Pancreas (tissue), 10 donors: ENCODE data around the gene IFT57. TPM values are rescaled to one million over a fixed set of nuclear protein-coding genes. Genes with fewer than 3 reads are reported as not detected.
A peak's percentile ranks its signal among the peaks of the same experiment; 100 is the strongest.

Source experiments
- ATAC-seq, 4 donors: fragments of 200-7000 bp; cut with Tn5 transposase; one replicate each; pipeline versions ENCODE4 v1.8.0 to v1.9.1; 2020; ENCODE audit warnings: mild to moderate bottlenecking in 4 of 4, moderate library complexity in 4 of 4
- DNase-seq, 6 donors: peaks; one replicate each; pipeline ENCODE4 v3.0.0-alpha.2; 2020
- FAIRE-seq: peaks from 2 replicates; lab custom pipeline; 2012; peaks lifted over from hg19 to GRCh38; lab: Jason Lieb, UNC
- H3K27ac ChIP-seq, 4 donors: fragments of 200-600 bp; sonication (generic); 1 replicate in 3 of 4; 2 replicates in 1 of 4; pipeline versions ENCODE4 v1.5.0 to v1.8.0; 2020
- H3K27me3 ChIP-seq, 4 donors: fragments of 200-600 bp; one replicate each; pipeline ENCODE4 v1.8.0; 2021
- H3K36me3 ChIP-seq, 3 donors: fragments of 200-600 bp; sonication (generic) in 1 of 3; one replicate each; pipeline versions ENCODE4 v1.5.0 to v1.8.0; 2020 to 2021
- H3K4me1 ChIP-seq, 3 donors: fragments of 200-600 bp; one replicate each; pipeline ENCODE4 v1.8.0; 2021
- H3K4me3 ChIP-seq, 4 donors: fragments of 200-600 bp; sonication (generic) in 2 of 4; one replicate each; pipeline versions ENCODE4 v1.5.0 to v1.8.0; 2020 to 2021
- H3K9me3 ChIP-seq, 4 donors: fragments of 200-600 bp; one replicate each; pipeline ENCODE4 v1.8.0; 2021
- CTCF ChIP-seq, 4 donors: fragments of 200-600 bp; sonication (generic) in 3 of 4; IDR thresholded peaks; one replicate each; pipeline versions ENCODE4 v1.5.0 to v1.8.0; 2021; ENCODE audit warnings: antibody characterized with exemption in 4 of 4
- WGBS, 2 donors: extraction: QIAGEN DNeasy Blood & Tissue Kit; methylation state at CpG; one replicate each; pipeline ENCODE4 v1.1.7; 2013; 5-methylcytosine and 5-hydroxymethylcytosine counted together
- intact Hi-C, 3 donors: fragments of 100-400 bp; cut with DNase I; formaldehyde crosslinking; loops; one replicate each; pipeline versions ENCODE4 v1.11.1 to v1.14.2; 2022
- polyA plus RNA-seq, 2 donors: library from polyadenylated mRNA; stranded (reverse); fragments of 200-250 nt; gene quantifications; one replicate each; pipeline ENCODE4 v1.2.3, GENCODE V29; 2013
- total RNA-seq, 6 donors: library from RNA; stranded (reverse); fragmentation: NEBNext Ultra II Directional in 4 of 6; extraction: Animal tissue kit (Norgen Biotek cat#: 25700) in 4 of 6; gene quantifications; one replicate each; pipeline versions ENCODE4 v1.2.1 to v1.2.4, GENCODE V29; 2021 to 2023
- donor health status: healthy with polysubstance abuse.
- donor health status: DM: no; HTN: no; CAD: no; lungs with moderate emphysema.
- donor health status: DM: no; HTN: no; CAD: no.
- donor health status: control.
- donor health status: control.
- donor health status: Bipolar disorder and iron deficiency.
- donor health status: DM: yes; HTN: yes; CAD: no.
- donor health status: DM: no; HTN: no; CAD: no.
- donor health status: DM: no; HTN: no; CAD: no.
- donor health status: DM: yes; HTN: yes; CAD: no.

The IFT57 gene
- total and polyA plus RNA-seq, 8 donors: 10.4 to 40.2 (median 30.3) TPM

- Histone ChIP-seq H3K27ac (no peak overlapping the region), H3K9me3 (no peaks in the 10 kb centered on the region), H3K4me1 (no peaks in the 10 kb centered on the region), H3K4me3 (no peak overlapping the region), H3K27me3 (no peaks in the 10 kb centered on the region), H3K36me3 (no peaks in the 10 kb centered on the region)
- no peak for ATAC-seq
- 94 to 100% methylated on average over 3 of the region's 3 CpGs for WGBS, 2 donors
- no peak for DNase-seq
- intact Hi-C loops: no loop called here
- no peak for TF ChIP-seq CTCF (IDR thresholded peaks at IDR 0.05)
- FAIRE-seq: no peak
These were observed 102.7 kb downstream of the IFT57 start for GRCh38 chr3:108119398-108120104.

- Histone ChIP-seq H3K36me3 (no peaks in the 10 kb centered on the region), H3K9me3 (no peaks in the 10 kb centered on the region), H3K4me3 (no peak overlapping the region), H3K4me1 (no peaks in the 10 kb centered on the region), H3K27ac (no peak overlapping the region), H3K27me3 (no peaks in the 10 kb centered on the region)
- DNase-seq (no peak), FAIRE-seq (no peak), ATAC-seq (no peak)
- no peak for TF ChIP-seq CTCF (IDR thresholded peaks at IDR 0.05)
- 70 to 80% methylated on average over 6 of the region's 6 CpGs for WGBS, 2 donors
- intact Hi-C loops: no loop called here
These were observed 104.0 kb downstream of the IFT57 start for GRCh38 chr3:108118038-108118768.

- H3K36me3 ChIP-seq: no peaks in the 10 kb centered on the region
- no peak for TF ChIP-seq CTCF (IDR thresholded peaks at IDR 0.05)
- H3K9me3 ChIP-seq: no peaks in the 10 kb centered on the region
- FAIRE-seq (no peak), DNase-seq (no peak), ATAC-seq (peak in 1 of 4 donors; percentile 23)
- H3K4me1 ChIP-seq: no peaks in the 10 kb centered on the region
- no peaks in the 10 kb centered on the region for H3K27me3 ChIP-seq
- H3K4me3 ChIP-seq: no peak overlapping the region
- 63 to 72% methylated on average over 6 of the region's 6 CpGs for WGBS, 2 donors
- intact Hi-C loops: no loop called here
- no peak overlapping the region for H3K27ac ChIP-seq
These were observed 104.9 kb downstream of the IFT57 start for GRCh38 chr3:108117241-108117775.

GRCh38 chr3:108114423-108115065 is 107.7 kb downstream of the IFT57 start:
- no peaks in the 10 kb centered on the region for H3K36me3 ChIP-seq
- H3K4me1 ChIP-seq: no peaks in the 10 kb centered on the region
- H3K4me3 ChIP-seq: no peak overlapping the region
- H3K9me3 ChIP-seq: no peaks in the 10 kb centered on the region
- DNase-seq (no peak), ATAC-seq (no peak), FAIRE-seq (no peak)
- no peak for TF ChIP-seq CTCF (IDR thresholded peaks at IDR 0.05)
- intact Hi-C loops: no loop called here
- H3K27me3 ChIP-seq: no peaks in the 10 kb centered on the region
- 83% methylated on average over 16 of the region's 16 CpGs for WGBS, 2 donors
- no peak overlapping the region for H3K27ac ChIP-seq
